ENCODE measurements around the gene MRM1.
"Not testable (repeated sequence)": the region's sequence is repeated elsewhere in the genome, so short reads cannot be mapped to it uniquely, and the experiment has no call there.

The MRM1 gene

DNA sequence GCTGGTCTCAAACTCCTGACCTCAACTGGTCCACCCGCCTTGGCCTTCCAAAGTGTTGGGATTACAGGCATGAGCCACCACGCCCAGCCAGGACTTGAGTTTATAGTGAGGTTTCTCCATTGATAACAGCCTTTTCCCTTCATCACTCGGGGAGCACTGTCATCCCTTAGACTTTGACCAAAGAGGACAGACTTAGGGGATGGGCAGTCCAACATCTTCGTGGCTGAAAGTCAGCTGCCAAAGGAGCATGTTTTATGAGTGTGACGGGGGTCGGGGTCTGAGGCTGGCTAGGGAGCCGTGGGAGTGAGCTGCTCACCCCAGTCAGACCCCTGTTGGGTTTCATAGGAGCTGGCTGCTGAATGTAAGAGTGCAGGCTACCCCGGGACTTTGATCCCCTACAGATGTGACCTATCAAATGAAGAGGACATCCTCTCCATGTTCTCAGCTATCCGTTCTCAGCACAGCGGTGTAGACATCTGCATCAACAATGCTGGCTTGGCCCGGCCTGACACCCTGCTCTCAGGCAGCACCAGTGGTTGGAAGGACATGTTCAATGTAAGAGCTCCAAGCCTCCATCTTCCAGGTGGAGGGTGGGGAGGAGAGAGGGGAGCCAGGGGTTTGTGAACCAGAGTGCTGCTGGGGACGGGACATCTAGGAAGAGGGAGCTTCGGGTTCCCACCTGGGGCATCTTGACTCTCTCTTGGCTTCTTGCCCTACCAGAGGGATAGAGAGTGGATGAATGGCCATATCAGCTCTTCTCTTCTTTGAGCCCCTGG, 6.6 kb upstream of the MRM1 start:
- Mint-ChIP-seq H3K4me1 (peaks cover 23% of the 10 kb centered on the region), H3K27ac (no peak overlapping the region), H3K4me3 (no peak overlapping the region), H3K9me3 (no peaks in the 10 kb centered on the region), H3K27me3 (peaks cover 18% of the 10 kb centered on the region), H3K36me3 (peaks cover 1% of the 10 kb centered on the region)
- DNase-seq = no peak
- CTCF ChIA-PET = interaction anchor here (0.5 to 1.3 kb wide), 3 partner anchors 9 to 59 kb away, joined by 3 to 7 read pairs (median 4); no protein-coding TSS in a partner anchor

DNA sequence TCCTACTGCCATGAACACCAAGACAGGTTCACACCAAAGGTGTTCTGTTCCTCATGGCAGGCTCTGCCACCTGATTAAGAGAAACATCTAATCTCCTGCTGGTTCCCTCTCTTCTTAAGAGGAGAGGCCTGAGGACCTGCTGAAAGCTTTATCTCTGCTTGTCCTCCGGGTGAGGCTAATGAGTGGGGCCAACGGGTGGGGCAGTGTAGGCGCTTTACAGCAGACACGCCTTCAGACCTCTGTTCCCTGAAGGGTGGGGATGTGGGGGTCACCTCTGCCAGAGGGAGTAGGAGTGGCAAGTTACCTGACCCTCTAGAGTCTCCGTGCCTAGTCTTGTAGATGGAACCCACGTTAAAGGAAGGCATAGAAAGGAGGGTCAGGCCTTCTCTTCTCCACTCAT, 4.2 kb upstream of the MRM1 start:
- H3K4me3 Mint-ChIP-seq = no peak overlapping the region
- CTCF ChIA-PET = no interaction called here
- H3K27ac Mint-ChIP-seq = no peak overlapping the region
- DNase-seq = no peak
- H3K9me3 Mint-ChIP-seq = no peaks in the 10 kb centered on the region
- no peaks in the 10 kb centered on the region for H3K36me3 Mint-ChIP-seq
- peaks cover 18% of the 10 kb centered on the region for H3K27me3 Mint-ChIP-seq
- peaks cover 24% of the 10 kb centered on the region for H3K4me1 Mint-ChIP-seq

DNA sequence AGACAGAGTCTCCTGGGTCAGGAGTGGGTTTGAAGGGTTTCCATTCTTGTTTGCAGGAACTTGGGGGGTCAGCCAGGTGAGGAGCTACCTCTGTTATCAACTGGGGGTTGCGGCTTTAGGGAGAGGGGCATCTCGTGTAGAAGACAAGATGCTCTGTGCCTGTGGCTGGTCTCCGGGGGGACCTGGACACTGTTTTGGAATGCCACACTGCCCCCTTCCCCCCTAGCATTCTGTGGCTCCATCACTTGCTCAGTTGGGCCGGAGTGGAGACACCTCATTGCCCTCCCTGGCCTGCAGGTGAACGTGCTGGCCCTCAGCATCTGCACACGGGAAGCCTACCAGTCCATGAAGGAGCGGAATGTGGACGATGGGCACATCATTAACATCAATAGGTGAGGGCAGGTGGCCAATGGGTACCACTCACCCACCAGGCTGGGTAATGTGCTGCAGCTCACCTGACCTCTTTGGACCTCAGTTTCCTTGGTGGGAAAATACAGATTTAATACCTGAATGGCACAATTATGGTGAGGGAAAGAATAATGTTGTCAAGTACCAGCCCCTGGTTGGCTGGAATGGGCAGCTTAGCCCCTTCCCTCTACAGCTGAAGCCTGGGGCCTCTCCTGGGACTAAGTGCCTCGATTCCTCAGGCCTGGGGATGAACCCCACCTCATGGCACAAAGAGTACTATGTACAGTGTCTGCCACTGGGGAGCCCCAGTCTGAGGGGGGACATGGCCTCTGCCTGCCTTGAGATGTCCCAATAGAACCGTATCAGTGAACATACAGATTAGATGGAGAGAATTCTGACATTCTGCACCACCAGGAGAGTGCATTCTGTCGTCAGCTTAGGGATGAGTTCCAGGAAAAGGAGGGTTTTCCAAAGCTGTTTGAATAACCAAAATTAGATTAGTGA, 3.3 kb upstream of the MRM1 start:
- H3K4me3 Mint-ChIP-seq = no peak overlapping the region

GRCh38 chr17:36598951-36599401, 2.4 kb upstream of the MRM1 start:
- CTCF ChIA-PET = no interaction called here
- peaks cover 21% of the 10 kb centered on the region for H3K4me1 Mint-ChIP-seq
- no peaks in the 10 kb centered on the region for H3K36me3 Mint-ChIP-seq
- no peak for DNase-seq
- no peak overlapping the region for H3K27ac Mint-ChIP-seq
- no peaks in the 10 kb centered on the region for H3K9me3 Mint-ChIP-seq
- peaks cover 2% of the 10 kb centered on the region for H3K27me3 Mint-ChIP-seq
- no peak overlapping the region for H3K4me3 Mint-ChIP-seq

More for the DNA sequence above, 3.3 kb upstream of the MRM1 start:
- H3K4me1 Mint-ChIP-seq = peaks cover 21% of the 10 kb centered on the region
- no peak for DNase-seq
- H3K27me3 Mint-ChIP-seq = peaks cover 9% of the 10 kb centered on the region
- no peaks in the 10 kb centered on the region for H3K36me3 Mint-ChIP-seq
- H3K27ac Mint-ChIP-seq = no peak overlapping the region
- no peaks in the 10 kb centered on the region for H3K9me3 Mint-ChIP-seq
- CTCF ChIA-PET = no interaction called here

GRCh38 chr17:36599546-36600250, 1.7 kb upstream of the MRM1 start:
- no peaks in the 10 kb centered on the region for H3K27me3 Mint-ChIP-seq
- H3K27ac Mint-ChIP-seq = peak overlapping the region; percentile 38
- DNase-seq = no peak
- no peaks in the 10 kb centered on the region for H3K9me3 Mint-ChIP-seq
- CTCF ChIA-PET = interaction anchor here (0.5 kb wide), 1 partner anchor 732 kb away, joined by 3 read pairs; no protein-coding TSS in a partner anchor
- H3K4me3 Mint-ChIP-seq = no peak overlapping the region
- no peaks in the 10 kb centered on the region for H3K36me3 Mint-ChIP-seq
- peaks cover 28% of the 10 kb centered on the region for H3K4me1 Mint-ChIP-seq

GRCh38 chr17:36600465-36600864, 918 bp upstream of the MRM1 start:
- CTCF ChIA-PET = interaction anchor here (1.2 to 4.0 kb wide), 4 partner anchors 8 to 57 kb away, joined by 5 to 23 read pairs (median 6); partner anchors contain the start of gene DHRS11
- DNase-seq = no peak

GRCh38 chr17:36600936-36601302, 464 bp upstream of the MRM1 start:
- DNase-seq = no peak
- CTCF ChIA-PET = interaction anchor here (1.2 to 4.0 kb wide), 6 partner anchors 8 to 447 kb away, joined by 5 to 23 read pairs (median 6); partner anchors contain the start of gene DHRS11
- Mint-ChIP-seq H3K4me3 (peak overlapping the region; percentile 86), H3K36me3 (no peaks in the 10 kb centered on the region), H3K4me1 (peaks cover 37% of the 10 kb centered on the region), H3K27ac (peak overlapping the region; percentile 92), H3K27me3 (no peaks in the 10 kb centered on the region), H3K9me3 (no peaks in the 10 kb centered on the region)

More at GRCh38 chr17:36600465-36600864, 918 bp upstream of the MRM1 start:
- H3K27me3 Mint-ChIP-seq = no peaks in the 10 kb centered on the region
- H3K36me3 Mint-ChIP-seq = no peaks in the 10 kb centered on the region
- H3K9me3 Mint-ChIP-seq = no peaks in the 10 kb centered on the region
- peak overlapping the region; percentile 86 for H3K4me3 Mint-ChIP-seq
- peaks cover 32% of the 10 kb centered on the region for H3K4me1 Mint-ChIP-seq
- H3K27ac Mint-ChIP-seq = peak overlapping the region; percentile 92

DNA sequence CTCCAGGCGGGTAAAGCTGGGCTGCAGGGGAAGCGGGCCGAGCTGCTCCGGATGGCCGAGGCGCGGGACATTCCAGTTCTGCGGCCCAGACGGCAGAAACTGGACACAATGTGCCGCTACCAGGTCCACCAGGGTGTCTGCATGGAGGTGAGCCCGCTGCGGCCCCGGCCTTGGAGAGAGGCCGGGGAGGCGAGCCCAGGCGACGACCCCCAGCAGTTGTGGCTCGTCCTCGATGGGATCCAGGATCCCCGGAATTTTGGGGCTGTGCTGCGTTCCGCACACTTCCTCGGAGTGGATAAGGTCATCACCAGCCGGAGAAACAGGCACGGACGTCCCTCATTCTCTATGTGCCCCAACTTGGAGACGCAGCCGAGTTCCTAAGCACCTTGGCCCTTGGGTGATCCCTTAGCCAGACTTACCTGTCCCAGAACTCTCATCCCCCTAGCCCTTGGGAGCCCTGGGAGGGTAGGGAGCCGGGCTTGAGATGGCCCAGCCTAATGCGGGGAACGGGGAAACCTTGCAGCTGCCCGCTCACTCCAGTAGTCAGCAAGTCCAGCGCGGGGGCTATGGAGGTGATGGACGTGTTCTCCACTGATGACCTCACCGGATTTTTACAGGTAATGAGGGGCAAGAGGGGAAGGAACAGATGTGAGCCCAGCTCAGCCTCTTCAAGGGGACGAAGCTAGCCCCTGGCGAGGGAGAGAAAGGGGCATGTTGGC, 806 bp downstream of the MRM1 start:
- Mint-ChIP-seq H3K27ac (peak overlapping the region; percentile 92), H3K36me3 (no peaks in the 10 kb centered on the region), H3K4me3 (peak overlapping the region; percentile 86), H3K27me3 (no peaks in the 10 kb centered on the region), H3K4me1 (peaks cover 39% of the 10 kb centered on the region), H3K9me3 (no peaks in the 10 kb centered on the region)
- DNase-seq = peak; percentile 26
- CTCF ChIA-PET = interaction anchor here (0.5 to 4.0 kb wide), 26 partner anchors 9 to 896 kb away, joined by 3 to 27 read pairs (median 4); partner anchors contain the start of gene DHRS11

DNA sequence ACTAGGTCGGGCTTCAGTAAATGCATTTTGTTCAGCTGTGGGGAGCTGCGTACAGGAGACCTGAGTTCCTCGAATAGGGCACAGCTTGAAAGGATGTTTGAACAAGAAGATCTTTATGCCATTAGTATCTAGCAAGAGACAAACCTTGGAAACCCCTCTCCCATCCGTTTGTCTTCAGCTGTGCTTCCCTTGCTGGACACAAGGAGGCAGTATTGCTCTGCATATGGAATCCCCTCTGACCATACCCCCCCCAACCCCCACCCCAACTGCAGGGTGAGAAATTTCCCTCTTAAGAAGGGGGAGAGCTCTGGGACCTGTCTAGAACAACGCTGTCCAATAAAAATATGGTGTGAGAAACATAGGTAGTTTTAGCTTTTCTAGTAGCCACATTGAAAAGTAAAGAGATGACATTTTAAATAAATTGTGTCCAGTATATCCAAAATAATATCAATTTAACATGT, 1.6 kb downstream of the MRM1 start:
- CTCF ChIA-PET = interaction anchor here (0.5 to 4.0 kb wide), 22 partner anchors 8 to 771 kb away, joined by 3 to 27 read pairs (median 4); partner anchors contain the start of gene DHRS11

DNA sequence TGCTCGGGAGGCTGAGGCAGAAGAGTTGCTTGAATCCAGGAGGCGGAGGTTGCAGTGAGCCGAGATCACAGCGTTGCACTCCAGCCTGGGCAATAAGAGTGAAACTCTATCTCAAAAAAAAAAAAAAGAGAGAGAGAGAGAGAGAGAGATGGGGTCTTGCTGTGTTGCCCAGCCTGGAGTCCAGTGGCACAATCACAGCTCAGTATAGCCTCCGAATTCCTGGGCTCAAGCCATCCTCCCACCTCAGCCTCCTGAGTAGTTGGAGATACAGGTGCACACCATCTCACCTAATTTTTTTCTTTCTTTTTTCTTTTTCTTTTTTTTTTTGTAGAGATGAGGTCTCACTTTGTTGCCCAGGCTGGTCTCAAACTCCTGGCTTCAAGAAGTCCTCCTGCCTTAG, 3.6 kb downstream of the MRM1 start:
- H3K27me3 Mint-ChIP-seq, H3K9me3 Mint-ChIP-seq, H3K27ac Mint-ChIP-seq, H3K4me3 Mint-ChIP-seq, DNase-seq, H3K36me3 Mint-ChIP-seq: not testable (repeated sequence)
- peaks cover 53% of the 10 kb centered on the region for H3K4me1 Mint-ChIP-seq
- CTCF ChIA-PET = interaction anchor here (0.7 kb wide), 1 partner anchor 49 kb away, joined by 4 read pairs; no protein-coding TSS in a partner anchor

More for the DNA sequence above, 1.6 kb downstream of the MRM1 start:
- H3K4me3 Mint-ChIP-seq = peak overlapping the region; percentile 86
- no peaks in the 10 kb centered on the region for H3K9me3 Mint-ChIP-seq
- H3K4me1 Mint-ChIP-seq = peaks cover 41% of the 10 kb centered on the region
- peaks cover 1% of the 10 kb centered on the region for H3K36me3 Mint-ChIP-seq
- DNase-seq = peak; percentile 80
- no peaks in the 10 kb centered on the region for H3K27me3 Mint-ChIP-seq
- H3K27ac Mint-ChIP-seq = peak overlapping the region; percentile 81

- peaks cover 2% of the 10 kb centered on the region for H3K36me3 Mint-ChIP-seq
- H3K9me3 Mint-ChIP-seq = no peaks in the 10 kb centered on the region
- no peak for DNase-seq
- peaks cover under 1% of the 10 kb centered on the region for H3K27me3 Mint-ChIP-seq
- H3K4me3 Mint-ChIP-seq = no peak overlapping the region
- CTCF ChIA-PET = interaction anchor here (0.6 kb wide), 1 partner anchor 315 kb away, joined by 3 read pairs; no protein-coding TSS in a partner anchor
- H3K4me1 Mint-ChIP-seq = peaks cover 35% of the 10 kb centered on the region
- H3K27ac Mint-ChIP-seq = no peak overlapping the region
Observed at GRCh38 chr17:36608280-36608679, 6.9 kb downstream of the MRM1 start.

DNA sequence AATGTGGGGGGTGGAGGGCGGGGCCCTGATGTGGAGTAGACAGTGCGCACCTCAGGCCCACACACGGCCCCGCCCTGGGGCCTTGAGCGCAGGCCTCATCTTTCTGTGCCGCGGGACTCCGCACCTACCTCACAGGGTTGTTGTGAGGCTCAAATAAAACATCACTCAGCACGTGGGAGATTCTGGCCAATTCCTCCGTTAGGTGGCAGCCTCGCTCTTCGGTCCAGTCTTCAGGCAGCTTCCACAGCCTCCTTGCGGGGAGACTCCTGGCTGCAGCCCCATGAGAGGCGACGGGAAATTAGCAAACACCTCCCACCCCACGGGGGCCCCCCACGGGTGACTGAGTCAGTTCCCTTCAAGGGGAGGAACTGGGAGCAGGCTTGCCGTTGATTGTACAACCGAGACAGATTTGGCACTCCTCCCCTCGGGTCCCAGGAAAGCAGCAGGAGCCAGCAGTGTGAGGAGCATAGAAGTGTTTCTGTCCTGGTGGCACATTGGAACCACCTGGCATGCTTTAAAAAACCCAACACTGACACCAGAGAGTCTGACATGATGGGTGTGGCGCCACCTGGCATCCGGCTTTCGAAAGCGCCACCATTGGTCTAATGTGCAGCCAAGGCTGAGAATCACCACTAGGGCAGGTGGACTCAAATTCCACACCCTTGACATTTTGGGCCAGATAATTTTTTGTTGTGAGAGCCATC, 7.6 kb downstream of the MRM1 start:
- Mint-ChIP-seq H3K9me3 (no peaks in the 10 kb centered on the region), H3K4me3 (no peak overlapping the region), H3K27me3 (peaks cover 4% of the 10 kb centered on the region), H3K4me1 (peaks cover 33% of the 10 kb centered on the region), H3K27ac (no peak overlapping the region), H3K36me3 (peaks cover 2% of the 10 kb centered on the region)
- CTCF ChIA-PET = interaction anchor here (0.6 kb wide), 1 partner anchor 314 kb away, joined by 3 read pairs; no protein-coding TSS in a partner anchor
- peak; percentile 37 for DNase-seq

Measured in activated naive CD4-positive, alpha-beta T cell treated with anti-CD3 and anti-CD28 coated beads, Interleukin-2, amount 10 ng/mL, durations not matched to agents 7 days and 5 days (primary cell).